MM.1S (cell line): ENCODE data around the gene PDGFRB.

Experiments
- DNase-seq: peaks from one replicate; pipeline ENCODE4 v3.0.0-alpha.2; 2015
- H2AFZ ChIP-seq: fragments of 300-600 bp; sonication (generic); 2 replicates; pipeline ENCODE4 v1.6.0; 2016; ENCODE audit warnings: antibody characterized with exemption, low read length
- H3F3A ChIP-seq: fragments of 300-600 bp; sonication (generic); 2 replicates; pipeline ENCODE4 v1.6.1; 2016; ENCODE audit warnings: mild to moderate bottlenecking, antibody characterized with exemption, low read length, moderate library complexity, mixed read lengths; ENCODE audit not compliant: insufficient read depth
- H3K27ac ChIP-seq: fragments of 300-600 bp; sonication (generic); 2 replicates; pipeline ENCODE4 v1.5.1; 2016; ENCODE audit warnings: mild to moderate bottlenecking, low read length
- H3K27me3 ChIP-seq: fragments of 300-600 bp; sonication (generic); replicated peaks from 2 replicates; pipeline ENCODE4 v1.6.0; 2016; ENCODE audit warnings: low read length; ENCODE audit not compliant: insufficient read depth
- H3K36me3 ChIP-seq: fragments of 300-600 bp; sonication (generic); replicated peaks from 2 replicates; pipeline ENCODE4 v1.6.1; 2016; ENCODE audit warnings: mild to moderate bottlenecking, low read length, mixed read lengths; ENCODE audit not compliant: insufficient read depth
- H3K4me1 ChIP-seq: fragments of 300-600 bp; sonication (generic); 2 replicates; pipeline ENCODE4 v1.6.1; 2016; ENCODE audit warnings: low read length, mixed read lengths
- H3K4me2 ChIP-seq: fragments of 300-600 bp; sonication (generic); 2 replicates; pipeline ENCODE4 v1.6.0; 2016; ENCODE audit warnings: low read depth, low read length
- H3K4me3 ChIP-seq: fragments of 300-600 bp; sonication (generic); 2 replicates; pipeline ENCODE4 v1.5.1; 2016; ENCODE audit warnings: low read length, mixed read lengths
- H3K79me2 ChIP-seq: fragments of 300-600 bp; sonication (generic); 2 replicates; pipeline ENCODE4 v1.6.1; 2016; ENCODE audit warnings: mixed run types, low read length, mixed read lengths
- H3K9ac ChIP-seq: fragments of 300-600 bp; sonication (generic); 2 replicates; pipeline ENCODE4 v1.6.1; 2016; ENCODE audit warnings: low read length, mixed read lengths
- H3K9me2 ChIP-seq: fragments of 300-600 bp; sonication (generic); replicated peaks from 2 replicates; pipeline ENCODE4 v1.6.1; 2016; ENCODE audit warnings: mild to moderate bottlenecking, low read length, mixed read lengths; ENCODE audit not compliant: insufficient read depth
- H3K9me3 ChIP-seq: fragments of 300-600 bp; sonication (generic); replicated peaks from 2 replicates; pipeline ENCODE4 v1.6.1; 2016; ENCODE audit warnings: mild to moderate bottlenecking, low read length, mixed read lengths; ENCODE audit not compliant: insufficient read depth
- H4K20me1 ChIP-seq: fragments of 300-600 bp; sonication (generic); 2 replicates; pipeline ENCODE4 v1.6.1; 2016; ENCODE audit warnings: mild to moderate bottlenecking, low read length, moderate library complexity, mixed read lengths; ENCODE audit not compliant: insufficient read depth
- CTCF ChIP-seq: fragments of 300-600 bp; sonication (generic); IDR thresholded peaks from 2 replicates; pipeline ENCODE4 v1.5.1; 2016; ENCODE audit warnings: antibody characterized with exemption, low read length, mixed read lengths
- EZH2 ChIP-seq: fragments of 300-600 bp; sonication (generic); optimal IDR thresholded peaks from 2 replicates; pipeline ENCODE3; 2017; ENCODE audit warnings: low read depth, mild to moderate bottlenecking, antibody characterized with exemption, low read length, mixed read lengths
- EZH2phosphoT487 ChIP-seq: fragments of 300-600 bp; sonication (generic); IDR thresholded peaks from 2 replicates; pipeline ENCODE4 v1.6.1; 2018; ENCODE audit warnings: antibody characterized with exemption, low read length

The PDGFRB gene

DNA sequence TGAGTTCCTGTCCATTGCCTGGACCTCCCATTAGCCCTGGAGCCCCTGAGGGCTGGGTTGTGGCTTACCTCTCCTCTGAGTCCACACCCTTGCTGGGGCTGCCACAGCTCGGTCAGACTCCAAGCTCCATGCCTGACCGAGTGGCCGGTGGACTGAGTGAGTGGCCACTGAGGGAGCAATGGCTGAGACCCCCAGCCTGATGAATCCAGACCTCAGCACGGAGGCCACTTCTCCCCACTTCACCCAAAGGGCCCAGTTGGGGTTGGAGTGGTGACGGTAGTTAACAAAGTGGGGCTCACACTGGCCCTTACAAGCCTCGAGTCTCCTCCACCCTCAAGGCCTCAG is 28.8 kb downstream of the PDGFRB start:
- H3K4me3 ChIP-seq = no peak overlapping the region
- no peak overlapping the region for H2AFZ ChIP-seq
- H3K4me2 ChIP-seq = no peak overlapping the region
- TF ChIP-seq CTCF = no peak
- TF ChIP-seq EZH2phosphoT487 = no peak
- TF ChIP-seq EZH2 = no peak
- no peak overlapping the region for H3K27ac ChIP-seq
- H3F3A ChIP-seq = no peaks in the 10 kb centered on the region
- H3K9ac ChIP-seq = no peak overlapping the region
- H4K20me1 ChIP-seq = no peaks in the 10 kb centered on the region
- H3K27me3 ChIP-seq = no peaks in the 10 kb centered on the region
- no peaks in the 10 kb centered on the region for H3K36me3 ChIP-seq
- no peaks in the 10 kb centered on the region for H3K9me3 ChIP-seq
- no peak for DNase-seq
- H3K4me1 ChIP-seq = no peaks in the 10 kb centered on the region
- H3K79me2 ChIP-seq = no peaks in the 10 kb centered on the region
- H3K9me2 ChIP-seq = no peaks in the 10 kb centered on the region

- H3F3A ChIP-seq = no peaks in the 10 kb centered on the region
- no peaks in the 10 kb centered on the region for H4K20me1 ChIP-seq
- no peaks in the 10 kb centered on the region for H3K9me2 ChIP-seq
- no peak for DNase-seq
- H3K9ac ChIP-seq = no peak overlapping the region
- no peaks in the 10 kb centered on the region for H3K27me3 ChIP-seq
- H3K9me3 ChIP-seq = no peaks in the 10 kb centered on the region
- no peak overlapping the region for H3K4me2 ChIP-seq
- H3K79me2 ChIP-seq = no peaks in the 10 kb centered on the region
- no peak for TF ChIP-seq CTCF
- no peak for TF ChIP-seq EZH2
- TF ChIP-seq EZH2phosphoT487 = no peak
- H2AFZ ChIP-seq = no peak overlapping the region
- no peaks in the 10 kb centered on the region for H3K4me1 ChIP-seq
- H3K27ac ChIP-seq = no peak overlapping the region
- no peak overlapping the region for H3K4me3 ChIP-seq
- H3K36me3 ChIP-seq = no peaks in the 10 kb centered on the region
Observed at GRCh38 chr5:150126199-150126920, 29.3 kb downstream of the PDGFRB start.

DNA sequence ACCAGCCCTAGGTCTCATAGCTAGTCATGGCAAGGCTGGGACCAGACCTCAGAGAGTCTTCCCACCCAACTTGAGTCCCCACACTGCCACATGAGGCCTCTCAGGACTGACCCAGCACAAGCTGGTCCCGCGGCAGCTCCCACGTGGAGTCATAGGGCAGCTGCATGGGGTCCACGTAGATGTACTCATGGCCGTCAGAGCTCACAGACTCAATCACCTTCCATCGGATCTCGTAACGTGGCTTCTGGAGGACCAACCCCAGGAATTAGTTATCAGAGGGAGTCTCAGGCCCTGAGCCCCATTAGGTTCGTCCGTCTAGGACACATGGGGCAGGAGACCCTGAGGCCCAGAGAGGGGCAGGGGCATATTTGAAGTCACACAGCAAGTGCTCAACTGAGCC is 30.3 kb downstream of the PDGFRB start:
- Histone ChIP-seq H3K9me3 (no peaks in the 10 kb centered on the region), H3K9ac (no peak overlapping the region), H3K36me3 (no peaks in the 10 kb centered on the region), H3K27me3 (no peaks in the 10 kb centered on the region), H3K4me2 (no peak overlapping the region), H3K4me3 (no peak overlapping the region), H3K27ac (no peak overlapping the region), H2AFZ (no peak overlapping the region), H4K20me1 (no peaks in the 10 kb centered on the region), H3K79me2 (no peaks in the 10 kb centered on the region), H3K4me1 (no peaks in the 10 kb centered on the region), H3F3A (no peaks in the 10 kb centered on the region), H3K9me2 (no peaks in the 10 kb centered on the region)
- no peak for DNase-seq
- TF ChIP-seq EZH2phosphoT487 (no peak), CTCF (no peak), EZH2 (no peak)
